ENCODE measurements around the gene COL18A1. TPM values are rescaled to one million over a fixed set of nuclear protein-coding genes. Genes with fewer than 3 reads are reported as not detected.

The COL18A1 gene
- total RNA-seq, 1 donor from 2014 or later: 61.1 TPM

DNA sequence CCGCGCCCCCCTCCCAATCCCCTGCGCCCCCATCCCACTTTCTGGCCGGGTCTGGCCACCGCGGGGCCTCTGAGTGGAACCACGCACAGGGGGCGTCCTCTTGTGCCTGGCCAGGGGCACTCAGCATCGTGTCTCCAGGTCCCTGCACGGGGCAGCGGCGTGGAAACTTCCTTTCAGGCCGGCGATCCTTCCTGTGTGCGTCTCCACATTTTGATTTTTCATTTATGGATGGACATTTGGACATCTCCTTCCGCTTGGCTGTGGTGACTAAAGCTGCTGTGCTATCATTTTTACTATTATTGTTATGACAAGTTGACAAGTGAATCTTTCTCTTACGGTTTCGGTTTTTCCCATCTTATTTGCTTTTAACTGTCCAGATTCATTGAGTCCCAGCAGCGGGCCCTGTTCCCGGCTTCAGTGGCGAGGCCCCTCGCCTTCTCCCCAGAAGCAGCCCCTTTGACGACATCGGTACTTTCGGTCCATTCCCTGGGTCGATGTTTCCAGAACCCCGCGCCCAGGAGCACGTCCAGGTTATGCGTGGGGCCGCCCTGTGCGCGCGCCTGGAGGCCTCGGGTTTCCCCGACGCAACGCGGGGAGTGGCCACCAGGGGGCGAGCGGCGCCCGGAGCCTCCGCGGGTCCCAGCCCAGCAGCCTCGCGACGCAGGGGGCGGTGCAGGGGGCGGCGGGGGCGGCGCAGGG, 149.7 kb downstream of the COL18A1 start:
- Mint-ChIP-seq H3K4me3 (ENCODE audit: unreplicated experiment) (peak overlapping the region; percentile 88), H3K4me1 (ENCODE audit: unreplicated experiment) (peaks cover 21% of the 10 kb centered on the region), H3K36me3 (ENCODE audit: low read depth, unreplicated experiment) (no peaks in the 10 kb centered on the region), H3K27me3 (ENCODE audit: unreplicated experiment) (peaks cover 5% of the 10 kb centered on the region), H3K27ac (ENCODE audit: unreplicated experiment) (peak overlapping the region; percentile 67), H3K9me3 (ENCODE audit: unreplicated experiment) (no peaks in the 10 kb centered on the region)
- peak; percentile 94 for DNase-seq (ENCODE audit: low spot score)
- TF ChIP-seq, protein P1, sequence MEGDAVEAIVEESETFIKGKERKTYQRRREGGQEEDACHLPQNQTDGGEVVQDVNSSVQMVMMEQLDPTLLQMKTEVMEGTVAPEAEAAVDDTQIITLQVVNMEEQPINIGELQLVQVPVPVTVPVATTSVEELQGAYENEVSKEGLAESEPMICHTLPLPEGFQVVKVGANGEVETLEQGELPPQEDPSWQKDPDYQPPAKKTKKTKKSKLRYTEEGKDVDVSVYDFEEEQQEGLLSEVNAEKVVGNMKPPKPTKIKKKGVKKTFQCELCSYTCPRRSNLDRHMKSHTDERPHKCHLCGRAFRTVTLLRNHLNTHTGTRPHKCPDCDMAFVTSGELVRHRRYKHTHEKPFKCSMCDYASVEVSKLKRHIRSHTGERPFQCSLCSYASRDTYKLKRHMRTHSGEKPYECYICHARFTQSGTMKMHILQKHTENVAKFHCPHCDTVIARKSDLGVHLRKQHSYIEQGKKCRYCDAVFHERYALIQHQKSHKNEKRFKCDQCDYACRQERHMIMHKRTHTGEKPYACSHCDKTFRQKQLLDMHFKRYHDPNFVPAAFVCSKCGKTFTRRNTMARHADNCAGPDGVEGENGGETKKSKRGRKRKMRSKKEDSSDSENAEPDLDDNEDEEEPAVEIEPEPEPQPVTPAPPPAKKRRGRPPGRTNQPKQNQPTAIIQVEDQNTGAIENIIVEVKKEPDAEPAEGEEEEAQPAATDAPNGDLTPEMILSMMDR (IDR thresholded peaks at IDR 0.05; ENCODE audit: unreplicated experiment): peak; percentile 86

DNA sequence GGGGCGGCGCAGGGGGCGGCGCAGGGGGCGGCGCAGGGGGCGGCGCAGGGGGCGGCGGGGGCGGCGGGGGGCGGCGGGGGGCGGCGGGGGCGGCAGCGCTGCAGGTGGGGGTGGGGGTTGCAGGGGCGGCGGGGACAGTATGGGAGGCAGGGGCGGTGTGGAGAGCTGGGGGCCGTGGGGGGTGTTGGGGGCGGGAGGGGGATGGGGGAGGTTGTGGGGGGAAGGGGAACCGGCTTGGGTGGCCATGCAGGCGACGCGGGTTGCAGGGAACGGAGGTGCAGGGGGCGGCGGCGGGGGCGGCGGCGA, 150.2 kb downstream of the COL18A1 start:
- Mint-ChIP-seq H3K4me3 (ENCODE audit: unreplicated experiment) (no peak overlapping the region), H3K4me1 (ENCODE audit: unreplicated experiment) (peaks cover 19% of the 10 kb centered on the region), H3K27ac (ENCODE audit: unreplicated experiment) (no peak overlapping the region), H3K27me3 (ENCODE audit: unreplicated experiment) (peaks cover 5% of the 10 kb centered on the region), H3K9me3 (ENCODE audit: unreplicated experiment) (no peaks in the 10 kb centered on the region), H3K36me3 (ENCODE audit: low read depth, unreplicated experiment) (no peaks in the 10 kb centered on the region)
- TF ChIP-seq, protein P1 (IDR thresholded peaks at IDR 0.05; ENCODE audit: unreplicated experiment): no peak
- DNase-seq (ENCODE audit: low spot score): no peak

DNA sequence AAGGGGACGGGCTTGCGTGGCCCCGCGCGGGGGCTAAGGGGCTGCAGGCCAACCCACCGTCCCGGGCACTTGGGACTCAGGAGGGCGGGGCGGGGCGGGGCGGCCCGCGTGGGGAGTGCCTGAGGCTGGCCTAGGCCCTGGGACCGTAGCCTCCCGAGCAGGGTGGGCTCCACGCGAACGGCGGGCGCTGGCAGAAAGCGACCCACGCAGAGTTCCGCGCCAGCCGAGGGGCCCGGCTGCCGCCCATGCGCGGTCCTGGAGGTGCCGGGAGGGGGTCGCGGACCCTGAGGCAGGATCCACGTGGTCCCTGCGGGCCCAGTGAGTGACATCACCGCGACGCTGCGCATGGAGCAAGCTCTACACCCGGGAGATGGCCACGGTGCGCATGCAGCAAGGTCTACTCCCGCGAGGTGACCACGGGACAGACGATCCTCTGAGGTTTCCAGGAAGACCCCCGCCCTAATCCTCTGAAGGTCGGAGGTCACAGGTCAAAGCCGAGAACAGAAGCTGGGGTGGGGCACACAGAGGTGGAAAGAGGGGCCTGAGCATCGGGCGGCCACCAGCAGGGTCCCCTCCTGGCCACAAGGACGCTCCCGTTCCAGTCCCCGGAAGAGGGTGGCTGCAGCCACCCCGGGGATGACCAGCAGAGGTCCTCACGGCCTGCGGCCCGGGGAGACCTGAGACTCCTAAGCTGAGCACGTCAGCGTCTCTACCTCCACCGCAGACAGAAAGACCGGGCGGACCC, 150.8 kb downstream of the COL18A1 start:
- Mint-ChIP-seq H3K4me1 (ENCODE audit: unreplicated experiment) (peaks cover 15% of the 10 kb centered on the region), H3K9me3 (ENCODE audit: unreplicated experiment) (no peaks in the 10 kb centered on the region), H3K4me3 (ENCODE audit: unreplicated experiment) (no peak overlapping the region), H3K36me3 (ENCODE audit: low read depth, unreplicated experiment) (no peaks in the 10 kb centered on the region), H3K27ac (ENCODE audit: unreplicated experiment) (no peak overlapping the region), H3K27me3 (ENCODE audit: unreplicated experiment) (peaks cover 5% of the 10 kb centered on the region)
- peak; percentile 69 for DNase-seq (ENCODE audit: low spot score)
- TF ChIP-seq, protein P1 (IDR thresholded peaks at IDR 0.05; ENCODE audit: unreplicated experiment): peak; percentile 43

DNA sequence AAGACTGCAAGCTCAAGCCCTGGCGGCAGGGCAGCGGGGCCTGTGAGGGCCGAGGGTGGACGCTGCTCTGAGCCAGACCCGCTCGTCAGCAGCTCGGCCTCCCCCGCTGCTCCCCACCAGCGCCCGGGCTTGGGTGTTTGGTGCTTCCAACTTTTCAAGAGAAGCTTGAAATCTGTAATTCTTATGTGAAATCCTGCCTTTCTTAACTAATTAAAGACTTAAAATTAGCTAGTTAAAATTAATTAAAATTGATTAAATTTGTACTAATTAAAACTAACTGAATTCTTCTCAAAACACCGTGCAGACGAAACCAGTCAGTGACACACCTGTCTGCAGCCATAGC, 151.3 kb downstream of the COL18A1 start:
- H3K27ac Mint-ChIP-seq (ENCODE audit: unreplicated experiment): no peak overlapping the region
- H3K4me1 Mint-ChIP-seq (ENCODE audit: unreplicated experiment): peaks cover 13% of the 10 kb centered on the region
- no peak for DNase-seq (ENCODE audit: low spot score)
- H3K9me3 Mint-ChIP-seq (ENCODE audit: unreplicated experiment): no peaks in the 10 kb centered on the region
- TF ChIP-seq, protein P1 (IDR thresholded peaks at IDR 0.05; ENCODE audit: unreplicated experiment): peak; percentile 6
- H3K4me3 Mint-ChIP-seq (ENCODE audit: unreplicated experiment): no peak overlapping the region
- H3K27me3 Mint-ChIP-seq (ENCODE audit: unreplicated experiment): peaks cover 4% of the 10 kb centered on the region
- H3K36me3 Mint-ChIP-seq (ENCODE audit: low read depth, unreplicated experiment): no peaks in the 10 kb centered on the region

All from endothelial cell (in vitro differentiated cells).